DND-41 (cell line): Measurements from ENCODE around the gene SCLT1.

ENCODE experiments used
- CTCF ChIP-seq: IDR thresholded peaks from 2 replicates; pipeline ENCODE4 v1.5.1; 2012; ENCODE audit warnings: borderline replicate concordance, low read length, moderate library complexity, mild to moderate bottlenecking; ENCODE audit not compliant: poor library complexity, severe bottlenecking; ENCODE audit errors: extremely low read depth
- EZH2 ChIP-seq: IDR thresholded peaks from 3 replicates; pipeline ENCODE4 v1.6.1; 2012; ENCODE audit warnings: borderline replicate concordance, low read depth, mild to moderate bottlenecking, moderate library complexity, low read length, inconsistent platforms; ENCODE audit not compliant: severe bottlenecking

GRCh38 chr4:128879971-128880370 lies 213.4 kb downstream of the SCLT1 start:
- TF ChIP-seq CTCF (no peak), EZH2 (no peak)
